Coronary artery (tissue), 2 donors: ENCODE results near the gene CHCHD4.

Experiments
- DNase-seq: peaks from one replicate; pipeline ENCODE4 v3.0.0-alpha.2; 2017; ENCODE audit warnings: low spot score
- H3K27ac ChIP-seq, 2 donors: fragments of 200-600 bp; sonication (generic); one replicate each; pipeline ENCODE4 v1.5.1; 2016 to 2019
- H3K4me3 ChIP-seq: fragments of 200-600 bp; sonication (generic); 2 replicates; pipeline ENCODE4 v1.5.1; 2016; ENCODE audit warnings: mild to moderate bottlenecking, moderate library complexity
- TF ChIP-seq, protein P1 (sequence below): fragments of 200-600 bp; sonication (generic); IDR thresholded peaks from one replicate; pipeline ENCODE4 v1.5.1; 2019; ENCODE audit warnings: antibody characterized with exemption

The CHCHD4 gene

DNA sequence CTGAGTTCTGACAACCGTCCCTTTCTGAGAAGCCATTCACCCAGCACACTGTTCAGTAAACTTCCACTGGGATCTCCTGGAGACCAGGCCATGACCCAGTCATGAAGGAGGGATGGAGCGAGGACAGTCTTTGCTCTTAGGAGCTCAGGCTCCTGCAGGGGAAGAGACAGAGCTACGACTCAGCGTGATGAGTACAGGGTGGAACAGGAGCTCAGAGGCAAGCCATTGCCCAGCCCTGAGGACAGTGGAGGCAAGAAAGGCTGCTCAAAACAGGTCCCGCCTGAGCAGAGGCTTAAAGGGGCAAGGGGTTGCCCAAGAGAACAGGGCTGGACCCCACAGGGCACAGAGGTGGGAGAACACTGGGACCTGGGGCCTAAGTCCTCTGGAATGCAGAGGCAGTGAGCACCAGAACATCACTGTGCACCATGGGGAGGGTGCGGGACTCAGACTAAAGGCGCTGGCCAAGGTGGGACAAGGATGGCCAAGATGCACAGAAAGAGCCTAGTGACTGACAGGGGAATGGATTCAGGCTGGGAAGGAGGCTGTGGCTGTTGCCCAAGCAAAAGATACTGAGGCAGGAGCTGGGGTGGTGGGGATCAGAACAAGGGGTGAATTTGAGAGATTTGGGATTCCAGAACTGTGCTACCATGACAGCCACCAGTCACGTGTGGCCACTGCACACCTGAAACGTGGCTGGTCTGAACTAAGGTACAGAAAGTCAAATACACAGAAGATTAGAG, 26.0 kb upstream of the CHCHD4 start:
- DNase-seq: no peak
- no peak overlapping the region for H3K27ac ChIP-seq
- no peak overlapping the region for H3K4me3 ChIP-seq
- TF ChIP-seq, protein P1, sequence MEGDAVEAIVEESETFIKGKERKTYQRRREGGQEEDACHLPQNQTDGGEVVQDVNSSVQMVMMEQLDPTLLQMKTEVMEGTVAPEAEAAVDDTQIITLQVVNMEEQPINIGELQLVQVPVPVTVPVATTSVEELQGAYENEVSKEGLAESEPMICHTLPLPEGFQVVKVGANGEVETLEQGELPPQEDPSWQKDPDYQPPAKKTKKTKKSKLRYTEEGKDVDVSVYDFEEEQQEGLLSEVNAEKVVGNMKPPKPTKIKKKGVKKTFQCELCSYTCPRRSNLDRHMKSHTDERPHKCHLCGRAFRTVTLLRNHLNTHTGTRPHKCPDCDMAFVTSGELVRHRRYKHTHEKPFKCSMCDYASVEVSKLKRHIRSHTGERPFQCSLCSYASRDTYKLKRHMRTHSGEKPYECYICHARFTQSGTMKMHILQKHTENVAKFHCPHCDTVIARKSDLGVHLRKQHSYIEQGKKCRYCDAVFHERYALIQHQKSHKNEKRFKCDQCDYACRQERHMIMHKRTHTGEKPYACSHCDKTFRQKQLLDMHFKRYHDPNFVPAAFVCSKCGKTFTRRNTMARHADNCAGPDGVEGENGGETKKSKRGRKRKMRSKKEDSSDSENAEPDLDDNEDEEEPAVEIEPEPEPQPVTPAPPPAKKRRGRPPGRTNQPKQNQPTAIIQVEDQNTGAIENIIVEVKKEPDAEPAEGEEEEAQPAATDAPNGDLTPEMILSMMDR: no peak

GRCh38 chr3:14150078-14150477, 25.4 kb upstream of the CHCHD4 start:
- H3K27ac ChIP-seq: no peak overlapping the region
- DNase-seq: no peak
- H3K4me3 ChIP-seq: no peak overlapping the region
- TF ChIP-seq, protein P1: no peak

DNA sequence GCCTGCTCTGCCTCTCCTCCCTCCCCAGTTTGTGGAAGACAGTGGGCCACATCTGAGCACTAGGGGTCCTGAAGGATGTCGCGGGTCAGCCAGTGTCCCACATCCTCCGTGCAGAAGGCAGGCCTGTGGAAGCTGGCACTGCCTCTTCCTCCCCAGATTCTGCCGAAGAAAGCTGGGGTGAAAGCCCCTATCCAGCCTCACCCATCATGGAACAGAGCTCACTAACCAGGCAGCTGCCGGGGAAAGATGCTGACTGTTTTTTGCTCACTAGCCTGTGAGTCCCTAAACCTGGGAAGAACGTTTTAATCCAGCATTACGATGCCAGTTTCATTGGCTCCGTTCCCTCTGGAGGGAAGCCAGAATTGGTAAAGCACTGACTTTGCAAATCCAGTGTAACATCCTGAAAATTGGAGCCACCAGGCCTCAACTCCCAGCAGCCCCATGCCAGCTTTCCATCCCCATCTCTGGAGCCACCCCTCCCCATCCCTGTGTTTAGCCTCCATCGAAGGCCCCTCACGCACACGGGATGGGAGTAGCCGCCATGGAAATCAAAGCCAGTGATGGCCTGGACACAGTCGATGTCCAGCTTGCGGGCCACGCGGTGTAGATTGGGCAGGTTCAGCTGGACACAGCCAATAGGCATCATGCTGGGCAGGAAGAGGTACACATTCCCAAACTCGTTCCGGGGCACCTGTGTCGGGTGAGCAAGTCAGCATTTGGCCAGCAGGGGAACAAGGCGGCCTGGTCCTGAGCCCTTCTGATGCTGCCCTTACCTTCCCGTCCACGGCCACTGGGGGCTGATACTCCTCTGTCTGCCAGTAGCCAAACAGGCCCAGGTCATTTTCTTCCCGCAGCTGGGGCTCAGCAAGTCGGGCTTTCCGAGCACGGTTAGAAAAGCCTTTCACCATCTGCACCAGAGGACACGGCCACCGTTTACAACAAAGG, 23.6 kb upstream of the CHCHD4 start:
- TF ChIP-seq, protein P1: no peak
- peak; percentile 68 for DNase-seq
- no peak overlapping the region for H3K4me3 ChIP-seq
- peak overlapping the region; percentile 30 to 76 for H3K27ac ChIP-seq

DNA sequence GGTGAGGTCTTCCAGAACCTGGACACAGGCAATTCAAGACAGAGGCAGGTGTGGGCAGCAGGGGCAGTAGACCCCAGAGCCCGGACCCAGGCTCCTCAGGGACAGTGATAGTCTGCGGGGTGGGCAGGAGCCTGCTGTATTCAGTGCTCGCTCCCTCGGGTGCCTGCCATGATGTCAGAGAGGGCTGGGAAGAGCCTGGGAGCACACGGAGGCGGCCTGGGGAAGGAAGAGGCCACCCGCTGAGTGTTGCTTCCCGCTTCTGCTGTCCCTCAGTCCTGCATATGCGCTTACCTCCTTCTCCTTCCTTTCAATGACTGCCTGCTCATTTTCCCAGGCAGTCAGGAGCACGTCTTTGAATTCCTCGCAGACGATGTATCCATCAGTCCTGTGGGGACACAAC, 22.9 kb upstream of the CHCHD4 start:
- peak; percentile 50 for DNase-seq
- Histone ChIP-seq H3K4me3 (no peak overlapping the region), H3K27ac (peak overlapping the region; percentile 30 to 76)
- TF ChIP-seq, protein P1: no peak

DNA sequence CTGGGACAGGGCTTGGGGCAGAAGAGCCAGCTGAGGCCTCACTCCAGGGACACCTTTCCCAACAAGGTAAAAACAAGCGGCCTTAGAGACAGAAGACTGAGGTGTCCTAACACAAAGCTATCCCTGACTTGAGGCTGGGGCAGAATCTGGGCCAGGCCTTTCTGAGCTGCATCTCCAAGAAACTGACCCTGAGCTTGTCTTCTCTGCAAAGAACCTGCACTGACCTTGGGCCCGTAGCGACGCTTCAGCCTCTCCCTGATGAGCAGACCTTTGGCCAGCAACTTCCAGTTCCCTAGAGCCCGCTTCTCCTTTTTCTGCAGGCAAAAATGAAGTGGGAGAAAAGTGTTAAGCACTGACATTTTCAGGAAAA, 22.4 kb upstream of the CHCHD4 start:
- TF ChIP-seq, protein P1: no peak
- DNase-seq: peak; percentile 62
- Histone ChIP-seq H3K4me3 (no peak overlapping the region), H3K27ac (peak overlapping the region; percentile 81 to 95)

DNA sequence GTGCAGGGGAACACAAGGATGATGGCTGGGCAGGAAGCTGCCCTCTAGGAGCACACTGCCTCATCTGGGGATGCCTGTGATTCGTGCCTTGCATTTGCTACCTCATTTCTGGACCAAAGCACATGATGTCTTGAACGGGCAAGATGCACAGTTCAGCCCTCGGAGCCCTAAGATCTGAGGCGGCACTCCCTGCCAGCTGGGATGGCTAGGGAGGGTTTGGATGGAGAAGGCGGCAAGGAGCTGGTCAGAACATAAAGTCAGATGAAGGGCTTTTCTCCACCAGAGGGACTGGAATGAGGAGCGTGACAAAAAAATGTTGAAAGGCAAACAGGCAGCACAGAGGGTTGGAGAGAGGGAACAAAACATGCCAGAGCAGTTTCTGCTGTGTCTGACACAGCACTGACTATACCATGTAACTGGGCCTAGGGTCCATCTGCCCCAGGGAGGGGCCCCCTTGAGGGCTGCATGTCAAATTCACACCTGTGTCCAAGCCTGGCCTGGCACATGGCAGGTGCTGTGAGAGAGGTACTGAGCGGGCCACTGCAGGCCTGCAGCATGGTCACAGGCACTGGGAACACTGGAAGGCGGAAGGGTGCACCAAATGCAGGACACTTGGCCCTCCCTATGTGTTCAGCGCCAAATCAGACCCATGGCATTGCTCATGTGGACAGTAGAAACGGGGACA, 21.9 kb upstream of the CHCHD4 start:
- no peak for DNase-seq
- H3K27ac ChIP-seq: peak overlapping the region; percentile 81 to 95
- TF ChIP-seq, protein P1: no peak
- H3K4me3 ChIP-seq: no peak overlapping the region
